Parathyroid adenoma (tissue), 2 donors: ENCODE measurements around the gene MAP4K5.

ENCODE experiments used
- H2AFZ ChIP-seq: fragments of 300-600 bp; sonication (generic); one replicate; pipeline ENCODE4 v1.7.0; 2017; ENCODE audit warnings: antibody characterized with exemption, mild to moderate bottlenecking
- H3K27ac ChIP-seq: fragments of 300-600 bp; sonication (generic); one replicate; pipeline ENCODE4 v1.7.0; 2017
- H3K27me3 ChIP-seq: fragments of 300-600 bp; sonication (generic); one replicate; pipeline ENCODE4 v1.7.0; 2017; ENCODE audit warnings: low read length; ENCODE audit not compliant: control insufficient read depth, insufficient read depth
- H3K36me3 ChIP-seq: fragments of 300-600 bp; sonication (generic); one replicate; pipeline ENCODE4 v1.7.0; 2017; ENCODE audit warnings: low read length; ENCODE audit not compliant: control insufficient read depth, insufficient read depth
- H3K4me1 ChIP-seq: fragments of 300-600 bp; sonication (generic); one replicate; pipeline ENCODE4 v1.7.0; 2017; ENCODE audit warnings: control low read depth
- H3K4me2 ChIP-seq: fragments of 300-600 bp; sonication (generic); one replicate; pipeline ENCODE4 v1.7.0; 2017; ENCODE audit warnings: low read length
- H3K4me3 ChIP-seq: fragments of 300-600 bp; sonication (generic); one replicate; pipeline ENCODE4 v1.7.0; 2017; ENCODE audit warnings: low read depth, low read length
- H3K79me2 ChIP-seq: fragments of 300-600 bp; sonication (generic); one replicate; pipeline ENCODE4 v1.7.0; 2017; ENCODE audit warnings: control low read depth
- H3K9ac ChIP-seq: fragments of 300-600 bp; sonication (generic); one replicate; pipeline ENCODE4 v1.7.0; 2017; ENCODE audit warnings: mild to moderate bottlenecking
- H3K9me3 ChIP-seq: fragments of 300-600 bp; sonication (generic); one replicate; pipeline ENCODE4 v1.7.0; 2017; ENCODE audit warnings: low read length; ENCODE audit not compliant: control insufficient read depth
- CTCF ChIP-seq: fragments of 300-600 bp; sonication (generic); IDR thresholded peaks from one replicate; pipeline ENCODE4 v1.7.0; 2017; ENCODE audit warnings: antibody characterized with exemption, mild to moderate bottlenecking
- donor health status: primary hyperparathyroidism.

The MAP4K5 gene

DNA sequence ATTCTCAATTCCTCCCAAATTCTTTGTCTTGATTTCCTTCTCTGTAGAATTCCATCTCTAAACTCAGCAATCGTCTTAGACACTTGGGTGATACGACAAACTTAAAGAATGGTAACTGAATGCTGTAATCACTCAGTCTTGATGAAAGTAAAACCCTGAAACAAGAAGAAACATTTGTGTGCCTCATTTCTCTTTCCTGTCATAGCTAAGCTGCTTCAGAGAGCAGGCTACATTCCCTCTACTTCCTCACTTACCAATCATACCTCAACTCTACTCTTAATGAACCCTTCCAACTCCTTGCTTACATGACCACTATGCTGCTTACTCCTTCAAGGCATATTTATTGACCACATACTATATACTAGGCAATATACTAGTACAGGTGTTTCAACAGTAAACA is 8.3 kb downstream of the MAP4K5 start:
- H3K27ac ChIP-seq = no peak overlapping the region
- no peaks in the 10 kb centered on the region for H3K36me3 ChIP-seq
- H3K79me2 ChIP-seq = peaks cover 71% of the 10 kb centered on the region

DNA sequence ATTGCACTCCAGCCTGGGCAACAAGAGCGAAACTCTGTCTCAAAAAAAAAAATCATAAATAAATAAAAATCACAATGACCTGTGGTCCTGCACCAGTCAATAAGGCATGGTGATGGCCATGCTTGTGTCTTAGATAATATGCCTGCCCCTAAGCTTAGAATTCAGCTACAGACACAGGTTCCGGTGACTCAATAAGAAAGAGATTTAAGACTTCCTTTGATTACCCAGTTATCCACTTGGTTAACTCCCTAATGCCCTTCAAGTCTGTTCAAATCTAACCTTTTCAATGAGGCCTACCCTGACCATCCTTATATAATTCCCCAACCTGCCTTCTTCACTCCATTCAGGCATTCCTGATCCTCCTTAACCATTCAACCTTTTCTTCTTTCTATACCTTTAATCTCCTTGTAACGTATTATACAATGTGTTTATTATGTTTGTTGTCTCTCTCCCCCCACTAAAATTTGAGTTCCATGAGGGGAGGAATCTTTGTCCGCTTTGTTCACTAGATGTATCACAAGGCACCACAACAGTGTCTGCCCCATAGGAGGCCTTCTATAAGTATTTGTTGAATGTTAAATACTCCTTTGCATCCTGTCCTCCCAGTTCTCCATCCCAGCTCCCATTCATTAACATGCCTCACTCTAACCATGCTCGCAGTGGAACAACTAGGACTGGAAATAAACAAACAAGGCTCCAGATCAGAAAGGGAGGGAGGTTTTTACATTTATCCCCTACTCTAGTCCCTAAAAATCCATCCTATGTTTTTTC is 8.9 kb downstream of the MAP4K5 start:
- Histone ChIP-seq H3K9ac (no peak overlapping the region), H2AFZ (no peak overlapping the region), H3K9me3 (no peaks in the 10 kb centered on the region), H3K36me3 (no peaks in the 10 kb centered on the region), H3K4me2 (no peak overlapping the region), H3K27me3 (no peaks in the 10 kb centered on the region), H3K4me3 (no peak overlapping the region), H3K79me2 (peaks cover 69% of the 10 kb centered on the region), H3K27ac (no peak overlapping the region), H3K4me1 (peaks cover 6% of the 10 kb centered on the region)
- no peak for TF ChIP-seq CTCF

More for the DNA sequence above, 8.3 kb downstream of the MAP4K5 start:
- TF ChIP-seq CTCF = no peak
- H3K9ac ChIP-seq = no peak overlapping the region
- H3K4me3 ChIP-seq = no peak overlapping the region
- H3K4me2 ChIP-seq = no peak overlapping the region
- H3K27me3 ChIP-seq = no peaks in the 10 kb centered on the region
- H2AFZ ChIP-seq = no peak overlapping the region
- H3K4me1 ChIP-seq = peaks cover 6% of the 10 kb centered on the region
- H3K9me3 ChIP-seq = no peaks in the 10 kb centered on the region

DNA sequence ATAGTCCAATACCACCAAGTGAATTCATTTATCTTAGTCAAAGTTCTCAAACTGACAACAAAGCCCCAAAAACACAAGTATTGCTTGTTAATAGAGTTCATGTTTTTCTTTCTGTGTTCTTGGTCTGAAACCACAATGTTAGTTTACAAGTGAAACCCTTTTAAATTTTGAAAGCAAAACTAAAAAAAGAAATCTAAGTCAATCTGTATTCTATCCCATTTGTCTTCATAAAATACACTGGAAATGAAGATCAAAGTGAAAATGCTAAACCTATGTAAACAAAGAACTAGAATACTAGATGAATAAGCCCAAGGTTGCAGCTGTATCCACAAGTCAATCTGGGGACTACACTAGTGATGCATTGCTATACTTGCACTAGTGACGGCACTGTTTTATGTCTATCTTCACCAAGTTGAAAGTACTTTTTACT is 10.4 kb downstream of the MAP4K5 start:
- Histone ChIP-seq H3K4me1 (peaks cover 6% of the 10 kb centered on the region), H3K27ac (no peak overlapping the region), H3K79me2 (peaks cover 67% of the 10 kb centered on the region), H3K9me3 (no peaks in the 10 kb centered on the region), H3K4me3 (no peak overlapping the region), H3K27me3 (no peaks in the 10 kb centered on the region), H2AFZ (no peak overlapping the region), H3K9ac (no peak overlapping the region), H3K36me3 (no peaks in the 10 kb centered on the region), H3K4me2 (no peak overlapping the region)
- no peak for TF ChIP-seq CTCF

DNA sequence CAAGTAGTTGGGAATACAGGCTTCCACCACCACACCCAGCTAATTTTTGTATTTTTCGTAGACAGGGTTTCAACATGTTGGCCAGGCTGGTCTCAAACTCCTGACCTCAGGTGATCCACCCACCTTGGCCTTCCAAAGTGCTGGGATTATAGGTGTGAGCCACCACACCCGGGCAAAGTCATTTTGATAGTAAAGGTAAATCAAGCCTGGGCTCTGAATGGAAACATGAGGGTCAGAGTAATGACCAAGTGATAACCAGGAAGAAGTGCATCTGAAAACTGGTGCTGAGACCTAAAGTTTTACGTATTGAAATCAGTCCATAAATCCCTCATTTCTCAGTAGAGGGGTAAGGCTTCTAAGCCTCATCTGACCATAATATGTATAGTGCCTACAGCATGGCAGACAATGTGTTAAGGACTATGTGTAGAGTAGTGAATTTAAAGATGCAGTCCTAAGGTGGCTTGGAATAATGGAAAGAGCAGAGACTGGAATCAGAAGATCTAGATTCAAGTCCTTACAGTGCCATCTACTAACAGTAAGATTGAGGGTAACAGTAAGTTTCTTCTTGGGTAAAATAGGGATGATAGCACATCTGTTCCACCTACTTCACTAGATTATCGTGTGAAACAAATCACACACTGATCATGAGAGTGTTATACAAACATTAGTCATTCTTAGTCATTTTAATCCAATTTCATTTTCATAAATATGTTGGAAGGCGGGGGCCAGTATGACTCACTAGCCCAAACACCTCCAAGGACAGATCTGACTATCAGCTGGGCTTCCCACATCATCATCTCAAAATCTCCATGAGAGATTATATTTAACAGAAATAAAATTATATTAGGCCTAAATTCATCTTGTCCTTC is 11.2 kb downstream of the MAP4K5 start:
- peaks cover 66% of the 10 kb centered on the region for H3K79me2 ChIP-seq
- no peak for TF ChIP-seq CTCF
- no peaks in the 10 kb centered on the region for H3K36me3 ChIP-seq
- H3K27me3 ChIP-seq = no peaks in the 10 kb centered on the region
- H3K4me2 ChIP-seq = no peak overlapping the region
- H3K9ac ChIP-seq = no peak overlapping the region
- H2AFZ ChIP-seq = no peak overlapping the region
- H3K27ac ChIP-seq = no peak overlapping the region
- no peaks in the 10 kb centered on the region for H3K9me3 ChIP-seq
- peaks cover 6% of the 10 kb centered on the region for H3K4me1 ChIP-seq
- no peak overlapping the region for H3K4me3 ChIP-seq
